ENCODE data around the gene LRRN2. TPM values are rescaled to one million over a fixed set of nuclear protein-coding genes. Genes with fewer than 3 reads are reported as not detected.

The LRRN2 gene
- total RNA-seq, 3 donors from 2014 or later, result 4.3 to 33.3 (median 26.4) TPM

DNA sequence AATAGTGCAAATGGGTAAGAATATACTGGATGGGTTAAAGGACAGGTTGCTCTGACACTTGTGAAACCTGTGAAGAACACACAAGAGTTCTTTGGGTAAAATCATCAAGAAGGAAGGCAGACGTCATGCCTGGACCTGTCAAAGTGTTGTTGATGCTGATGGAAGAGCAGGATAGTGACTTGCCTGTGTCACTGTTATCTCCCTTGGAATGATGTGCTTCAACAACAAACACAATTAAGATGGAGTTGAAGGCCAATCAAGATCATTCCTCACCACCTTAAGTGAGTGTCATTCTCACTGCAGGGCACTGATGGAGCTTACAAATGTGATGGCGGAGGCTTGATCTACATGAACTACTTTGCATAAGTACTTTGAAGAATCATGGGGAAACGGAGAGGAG, 73.2 kb downstream of the LRRN2 start:
- intact Hi-C loops (cut with DNase I, micrococcal nuclease), result no loop called here
- DNase-seq (no peak), ATAC-seq (no peak)
- TF ChIP-seq, protein P1, sequence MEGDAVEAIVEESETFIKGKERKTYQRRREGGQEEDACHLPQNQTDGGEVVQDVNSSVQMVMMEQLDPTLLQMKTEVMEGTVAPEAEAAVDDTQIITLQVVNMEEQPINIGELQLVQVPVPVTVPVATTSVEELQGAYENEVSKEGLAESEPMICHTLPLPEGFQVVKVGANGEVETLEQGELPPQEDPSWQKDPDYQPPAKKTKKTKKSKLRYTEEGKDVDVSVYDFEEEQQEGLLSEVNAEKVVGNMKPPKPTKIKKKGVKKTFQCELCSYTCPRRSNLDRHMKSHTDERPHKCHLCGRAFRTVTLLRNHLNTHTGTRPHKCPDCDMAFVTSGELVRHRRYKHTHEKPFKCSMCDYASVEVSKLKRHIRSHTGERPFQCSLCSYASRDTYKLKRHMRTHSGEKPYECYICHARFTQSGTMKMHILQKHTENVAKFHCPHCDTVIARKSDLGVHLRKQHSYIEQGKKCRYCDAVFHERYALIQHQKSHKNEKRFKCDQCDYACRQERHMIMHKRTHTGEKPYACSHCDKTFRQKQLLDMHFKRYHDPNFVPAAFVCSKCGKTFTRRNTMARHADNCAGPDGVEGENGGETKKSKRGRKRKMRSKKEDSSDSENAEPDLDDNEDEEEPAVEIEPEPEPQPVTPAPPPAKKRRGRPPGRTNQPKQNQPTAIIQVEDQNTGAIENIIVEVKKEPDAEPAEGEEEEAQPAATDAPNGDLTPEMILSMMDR (IDR thresholded peaks at IDR 0.05), result no peak
- Histone ChIP-seq H3K4me1 (ENCODE audit: low read depth) (no peaks in the 10 kb centered on the region), H3K9me3 (no peaks in the 10 kb centered on the region), H3K36me3 (ENCODE audit: low read depth) (no peaks in the 10 kb centered on the region), H3K4me3 (no peak overlapping the region)

DNA sequence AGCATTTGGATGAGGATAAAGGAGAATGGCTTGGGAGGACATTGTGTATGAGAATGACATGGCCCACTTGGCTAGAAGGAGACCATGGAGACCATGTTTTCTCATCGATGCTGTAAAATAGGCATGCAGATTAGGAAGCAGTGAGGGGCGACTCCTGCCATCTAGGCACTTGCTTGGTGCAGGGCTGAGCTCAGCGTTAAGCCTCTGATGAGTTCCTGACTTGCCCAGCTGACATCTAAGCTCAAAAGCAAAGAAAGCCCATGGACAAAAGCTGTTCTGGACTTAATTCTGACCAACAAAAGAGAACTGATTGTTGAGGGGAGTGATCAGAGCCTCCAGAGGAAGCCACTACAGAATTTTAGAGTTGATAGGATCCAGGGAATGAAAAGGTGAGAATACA, 74.5 kb downstream of the LRRN2 start:
- ATAC-seq, result no peak
- DNase-seq, result no peak
- TF ChIP-seq, protein P1 (IDR thresholded peaks at IDR 0.05), result no peak
- Histone ChIP-seq H3K9me3 (no peaks in the 10 kb centered on the region), H3K4me1 (ENCODE audit: low read depth) (no peaks in the 10 kb centered on the region), H3K4me3 (no peak overlapping the region), H3K36me3 (ENCODE audit: low read depth) (no peaks in the 10 kb centered on the region)
- intact Hi-C loops (cut with DNase I, micrococcal nuclease), result no loop called here

DNA sequence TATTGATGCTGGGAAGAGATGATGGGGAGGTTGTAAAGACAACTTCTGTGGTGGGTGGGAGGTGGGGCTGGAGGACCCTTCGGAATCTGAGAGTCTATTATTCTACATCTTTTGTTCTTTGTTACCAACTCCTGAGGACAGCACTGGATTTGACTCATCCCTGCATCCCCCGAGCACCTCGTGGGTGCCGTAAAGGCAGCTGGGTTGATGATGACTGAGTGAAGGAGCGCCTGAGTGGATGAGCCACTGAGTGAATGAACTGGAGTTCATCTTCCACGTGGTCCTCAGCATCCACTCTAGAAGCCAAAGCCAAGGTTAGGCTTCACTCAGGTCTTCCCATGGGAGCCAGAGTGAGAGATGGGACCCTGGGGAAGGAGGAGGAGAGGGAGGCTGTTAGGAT, 77.6 kb downstream of the LRRN2 start:
- no peak overlapping the region for H3K4me3 ChIP-seq
- no peaks in the 10 kb centered on the region for H3K36me3 ChIP-seq (ENCODE audit: low read depth)
- no peaks in the 10 kb centered on the region for H3K4me1 ChIP-seq (ENCODE audit: low read depth)
- no peak for DNase-seq
- intact Hi-C loops (cut with DNase I, micrococcal nuclease), result no loop called here
- H3K9me3 ChIP-seq, result no peaks in the 10 kb centered on the region
- TF ChIP-seq, protein P1 (IDR thresholded peaks at IDR 0.05), result no peak
- no peak for ATAC-seq

DNA sequence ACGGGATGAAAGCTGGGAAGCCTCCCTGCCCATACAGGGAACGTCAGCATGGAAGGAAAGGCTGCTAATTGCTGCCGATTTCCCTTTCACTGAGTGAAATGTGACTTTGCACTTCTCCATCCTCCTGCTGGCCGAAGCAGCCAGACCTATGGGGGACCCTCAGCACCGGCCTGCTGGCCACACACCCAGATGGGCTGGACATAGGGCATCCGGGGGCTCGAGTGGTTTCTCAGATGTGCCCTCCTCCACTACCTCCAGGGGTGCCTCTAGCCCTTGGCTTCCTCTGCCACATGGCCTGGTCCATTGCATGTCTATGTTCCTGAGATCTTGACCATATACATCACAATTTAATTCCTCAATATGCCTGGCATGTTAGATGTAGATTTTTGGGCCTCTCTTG, 79.7 kb downstream of the LRRN2 start:
- intact Hi-C loops (cut with DNase I, micrococcal nuclease), result no loop called here
- ATAC-seq, result no peak
- Histone ChIP-seq H3K9me3 (no peaks in the 10 kb centered on the region), H3K36me3 (ENCODE audit: low read depth) (no peaks in the 10 kb centered on the region), H3K4me3 (no peak overlapping the region), H3K4me1 (ENCODE audit: low read depth) (no peaks in the 10 kb centered on the region)
- TF ChIP-seq, protein P1 (IDR thresholded peaks at IDR 0.05), result no peak
- no peak for DNase-seq

DNA sequence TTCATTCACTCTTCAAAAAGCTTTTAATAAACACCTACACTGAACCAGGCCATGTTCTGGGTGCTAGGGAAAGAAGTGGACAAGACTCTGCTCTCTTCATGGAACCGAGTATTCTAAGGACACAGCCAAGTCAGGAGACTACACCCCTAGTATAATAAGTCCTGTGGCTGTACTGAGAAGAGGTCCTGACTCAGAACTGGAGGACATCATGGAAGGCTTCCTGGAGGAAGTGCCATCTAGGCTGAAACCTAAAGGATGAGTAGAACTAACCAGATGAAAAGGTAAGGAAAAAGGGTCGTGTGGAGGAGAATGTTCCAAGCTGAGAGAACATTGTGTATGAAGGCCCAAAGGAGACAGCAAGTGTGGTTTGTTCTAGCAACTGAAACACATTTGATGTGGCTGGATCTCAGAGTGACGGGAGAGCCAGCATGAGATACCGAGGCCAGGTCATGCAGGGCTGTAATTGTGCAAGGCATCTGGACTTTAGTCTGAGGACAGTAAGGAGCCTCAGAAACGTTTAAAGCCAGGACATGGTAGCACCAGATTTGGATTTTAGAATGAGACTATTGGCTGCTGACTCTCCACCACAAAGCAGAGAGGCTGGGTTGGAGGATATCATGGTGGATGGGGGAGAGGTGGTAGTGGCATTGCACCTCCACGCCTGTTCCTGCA, 82.5 kb downstream of the LRRN2 start:
- Histone ChIP-seq H3K4me1 (ENCODE audit: low read depth) (no peaks in the 10 kb centered on the region), H3K9me3 (no peaks in the 10 kb centered on the region), H3K4me3 (no peak overlapping the region), H3K36me3 (ENCODE audit: low read depth) (no peaks in the 10 kb centered on the region)
- DNase-seq (no peak), ATAC-seq (no peak)
- TF ChIP-seq, protein P1 (IDR thresholded peaks at IDR 0.05), result no peak
- intact Hi-C loops (cut with DNase I, micrococcal nuclease), result no loop called here

Data from mucosa of descending colon (tissue), 3 donors.